Measurements from ENCODE around the gene FAM222B. TPM values are rescaled to one million over a fixed set of nuclear protein-coding genes. Genes with fewer than 3 reads are reported as not detected.
"Not testable (repeated sequence)": the region's sequence is repeated elsewhere in the genome, so short reads cannot be mapped to it uniquely, and the experiment has no call there.

The FAM222B gene
- total RNA-seq, 4 donors from 2014 or later = 23.2 to 41.0 (median 32.9) TPM

- in situ Hi-C loops (cut with MboI; ENCODE audit: low pct_ligation_motif_present in 1 of 4, low pct_unique_long_range_greater_than_20kb in 1 of 4, low sequenced_read_pairs in 3 of 4) (loop anchor here in 1 of 4 donors (25.0 kb wide), 1 partner anchor 118 kb away; no protein-coding TSS in a partner anchor), intact Hi-C loops (cut with DNase I; ENCODE audit: low total_unique reads) (no loop called here)
- H3K27ac ChIP-seq = no peak overlapping the region
- DNase-seq = no peak
- H3K27me3 ChIP-seq = no peaks in the 10 kb centered on the region
- TF ChIP-seq POLR2A (IDR thresholded peaks at IDR 0.05) = no peak
- TF ChIP-seq CTCF (IDR thresholded peaks at IDR 0.05) = no peak
- TF ChIP-seq EP300 (IDR thresholded peaks at IDR 0.05; ENCODE audit: low read depth) = no peak
- no peaks in the 10 kb centered on the region for H3K4me1 ChIP-seq
- peaks cover 0 to 47% (median 9%) of the 10 kb centered on the region in 4 donors for H3K36me3 ChIP-seq
- H3K9me3 ChIP-seq = no peaks in the 10 kb centered on the region
- no peak overlapping the region for H3K4me3 ChIP-seq
- WGBS, 2 donors (ENCODE audit: low coverage in 1 of 2) = 74 to 80% methylated on average over 3 to 9 of the region's 9 CpGs
Observed at GRCh38 chr17:28879886-28880571, 37.4 kb upstream of the FAM222B start.

- 66% methylated on average over 4 of the region's 4 CpGs; no CpG with 5 or more reads in 1 of the 2 donors for WGBS, 2 donors (ENCODE audit: low coverage in 1 of 2)
- no peaks in the 10 kb centered on the region for H3K27me3 ChIP-seq
Observed at GRCh38 chr17:28878981-28879380, 36.4 kb upstream of the FAM222B start.

GRCh38 chr17:28878158-28878910, 35.7 kb upstream of the FAM222B start:
- no peak for DNase-seq
- TF ChIP-seq POLR2AphosphoS5 (IDR thresholded peaks at IDR 0.05) = no peak
- no peak for TF ChIP-seq POLR2A (IDR thresholded peaks at IDR 0.05)
- TF ChIP-seq EP300 (IDR thresholded peaks at IDR 0.05; ENCODE audit: low read depth) = no peak
- no peak for TF ChIP-seq CTCF (IDR thresholded peaks at IDR 0.05)
- Histone ChIP-seq H3K4me3 (no peak overlapping the region), H3K9me3 (no peaks in the 10 kb centered on the region), H3K27ac (no peak overlapping the region), H3K27me3 (no peaks in the 10 kb centered on the region), H3K36me3 (peaks cover 0 to 42% (median 9%) of the 10 kb centered on the region in 4 donors), H3K4me1 (no peaks in the 10 kb centered on the region)
- 82 to 96% methylated on average over 2 of the region's 2 CpGs for WGBS, 2 donors (ENCODE audit: low coverage in 1 of 2)
- intact Hi-C loops (cut with DNase I; ENCODE audit: low total_unique reads) = no loop called here
- in situ Hi-C loops (cut with MboI; ENCODE audit: low pct_ligation_motif_present in 1 of 4, low pct_unique_long_range_greater_than_20kb in 1 of 4, low sequenced_read_pairs in 3 of 4) = loop anchor here in 1 of 4 donors (25.0 kb wide), 1 partner anchor 116 kb away; no protein-coding TSS in a partner anchor

More at GRCh38 chr17:28878981-28879380, 36.4 kb upstream of the FAM222B start:
- TF ChIP-seq POLR2A (IDR thresholded peaks at IDR 0.05) = no peak
- TF ChIP-seq CTCF (IDR thresholded peaks at IDR 0.05) = peak in 4 of 5 experiments; percentile 30 to 55 (median 36)
- no peak for TF ChIP-seq EP300 (IDR thresholded peaks at IDR 0.05; ENCODE audit: low read depth)
- no peak for TF ChIP-seq POLR2AphosphoS5 (IDR thresholded peaks at IDR 0.05)
- no peaks in the 10 kb centered on the region for H3K9me3 ChIP-seq
- peaks cover 0 to 46% (median 9%) of the 10 kb centered on the region in 4 donors for H3K36me3 ChIP-seq
- H3K4me1 ChIP-seq = no peaks in the 10 kb centered on the region
- intact Hi-C loops (cut with DNase I; ENCODE audit: low total_unique reads) = no loop called here
- DNase-seq = no peak
- in situ Hi-C loops (cut with MboI; ENCODE audit: low pct_ligation_motif_present in 1 of 4, low pct_unique_long_range_greater_than_20kb in 1 of 4, low sequenced_read_pairs in 3 of 4) = loop anchor here in 1 of 4 donors (25.0 kb wide), 1 partner anchor 117 kb away; no protein-coding TSS in a partner anchor
- no peak overlapping the region for H3K4me3 ChIP-seq
- no peak overlapping the region for H3K27ac ChIP-seq

GRCh38 chr17:28877150-28877711, 34.6 kb upstream of the FAM222B start:
- H3K9me3 ChIP-seq; H3K27me3 ChIP-seq; intact Hi-C loops (cut with DNase I; ENCODE audit: low total_unique reads); DNase-seq; H3K27ac ChIP-seq; H3K4me3 ChIP-seq; H3K4me1 ChIP-seq: not testable (repeated sequence)
- peaks cover 0 to 31% (median 9%) of the 10 kb centered on the region in 4 donors for H3K36me3 ChIP-seq
- in situ Hi-C loops (cut with MboI; ENCODE audit: low pct_ligation_motif_present in 1 of 4, low pct_unique_long_range_greater_than_20kb in 1 of 4, low sequenced_read_pairs in 3 of 4) = loop anchor here in 1 of 4 donors (25.0 kb wide), 1 partner anchor 115 kb away; no protein-coding TSS in a partner anchor
- 92 to 100% methylated on average over 2 to 6 of the region's 6 CpGs for WGBS, 2 donors (ENCODE audit: low coverage in 1 of 2)
